Endodermal cell (in vitro differentiated cells): Measurements from ENCODE around the gene NTSR1. TPM values are rescaled to one million over a fixed set of nuclear protein-coding genes. Genes with fewer than 3 reads are reported as not detected.

Experiments used
- DNase-seq: peaks from one replicate; pipeline ENCODE4 v3.0.0-alpha.2; 2017
- H3K27ac ChIP-seq: 2 replicates; pipeline ENCODE4 v1.5.1; 2013; ENCODE audit warnings: mild to moderate bottlenecking, low read depth, low read length, moderate library complexity
- H3K27me3 ChIP-seq: 2 replicates; pipeline ENCODE4 v1.6.1; 2013; ENCODE audit warnings: mild to moderate bottlenecking, low read length, moderate library complexity; ENCODE audit not compliant: insufficient read depth, control insufficient read depth, poor library complexity, severe bottlenecking
- H3K36me3 ChIP-seq: 2 replicates; pipeline ENCODE4 v1.7.0; 2013; ENCODE audit warnings: mild to moderate bottlenecking, low read length, moderate library complexity; ENCODE audit not compliant: control insufficient read depth, insufficient read depth
- H3K4me1 ChIP-seq: one replicate; pipeline ENCODE4 v1.7.0; 2013; ENCODE audit warnings: low read length; ENCODE audit not compliant: control insufficient read depth, insufficient read depth
- H3K4me3 ChIP-seq: 2 replicates; pipeline ENCODE4 v1.5.1; 2013; ENCODE audit warnings: mild to moderate bottlenecking, low read length, moderate library complexity
- H3K9ac ChIP-seq: 2 replicates; pipeline ENCODE4 v1.6.1; 2013; ENCODE audit warnings: mild to moderate bottlenecking, low read length, moderate library complexity; ENCODE audit not compliant: poor library complexity, severe bottlenecking; ENCODE audit errors: extremely low read depth
- H3K9me3 ChIP-seq: 2 replicates; pipeline ENCODE4 v1.6.1; 2013; ENCODE audit warnings: mild to moderate bottlenecking, low read length, moderate library complexity; ENCODE audit not compliant: control insufficient read depth
- H3K27ac Mint-ChIP-seq: 2 replicates; pipeline ENCODE4 v1.8.0; 2020; ENCODE audit warnings: mixed read lengths
- H3K27me3 Mint-ChIP-seq: 2 replicates; pipeline ENCODE4 v1.8.0; 2021; ENCODE audit warnings: mild to moderate bottlenecking, mixed read lengths; ENCODE audit not compliant: insufficient read depth
- H3K36me3 Mint-ChIP-seq: 2 replicates; pipeline ENCODE4 v1.8.0; 2020; ENCODE audit warnings: low read depth, mixed read lengths
- H3K4me1 Mint-ChIP-seq: 2 replicates; pipeline ENCODE4 v1.8.0; 2020; ENCODE audit warnings: mixed read lengths
- H3K4me3 Mint-ChIP-seq: 2 replicates; pipeline ENCODE4 v1.8.0; 2020; ENCODE audit warnings: mild to moderate bottlenecking, moderate library complexity, mixed read lengths
- H3K9me3 Mint-ChIP-seq: 2 replicates; pipeline ENCODE4 v1.8.0; 2020; ENCODE audit warnings: mild to moderate bottlenecking, mixed read lengths
- WGBS, 2 experiments: methylation state at CpG; one replicate each; pipeline versions ENCODE4 v1.1.5 to v1.1.7; 2013; ENCODE audit warnings: missing lambda C conversion rate in 2 of 2, mixed read lengths in 1 of 2; ENCODE audit not compliant: insufficient coverage in 1 of 2, insufficient read length in 1 of 2; 5-methylcytosine and 5-hydroxymethylcytosine counted together
- total RNA-seq, 2 donors: library from RNA; stranded (reverse); fragmentation: NEBNext Ultra II Directional in 1 of 2; extraction: Animal tissue kit (Norgen Biotek cat#: 25700) in 1 of 2; gene quantifications; 2 replicates in 1 of 2; 3 replicates in 1 of 2; pipeline ENCODE4 v1.2.1, GENCODE V29; 2021
- TF ChIP-seq, protein P1 (sequence below): fragments of 200-600 bp; sonication (generic); conservative IDR thresholded peaks from 2 replicates; pipeline ENCODE4 v1.5.0; 2021; ENCODE audit warnings: antibody characterized with exemption, mild to moderate bottlenecking

The NTSR1 gene
- total RNA-seq, 2 donors from 2014 or later, result 0.11 to 0.62 TPM

DNA sequence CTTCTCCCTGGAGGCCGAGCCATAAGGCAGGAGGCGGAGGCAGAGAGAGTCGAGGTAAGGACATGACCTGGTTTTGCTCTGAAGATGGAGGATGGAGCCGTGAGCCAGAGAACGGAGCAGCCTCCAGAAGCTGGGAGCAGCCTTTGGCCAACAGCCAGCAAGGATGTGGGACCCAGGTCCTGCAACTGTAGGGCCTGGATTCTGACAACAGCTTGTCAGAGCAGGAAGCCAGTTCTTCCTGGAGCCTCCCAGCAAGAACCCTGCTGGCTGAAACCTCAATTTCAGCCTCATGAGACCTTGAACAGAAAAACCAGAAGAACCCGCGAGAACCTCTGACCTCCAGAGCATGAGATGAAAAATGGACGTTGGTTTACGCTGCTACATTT is 74.2 kb downstream of the NTSR1 start:
- Histone ChIP-seq H3K4me3 (no peak overlapping the region), H3K27ac (no peak overlapping the region), H3K27me3 (no peaks in the 10 kb centered on the region), H3K9ac (no peak overlapping the region), H3K4me1 (no peaks in the 10 kb centered on the region), H3K36me3 (no peaks in the 10 kb centered on the region), H3K9me3 (no peaks in the 10 kb centered on the region)
- no peak for DNase-seq
- 92% methylated on average over 9 of the region's 9 CpGs for WGBS, 2 experiments
- TF ChIP-seq, protein P1, sequence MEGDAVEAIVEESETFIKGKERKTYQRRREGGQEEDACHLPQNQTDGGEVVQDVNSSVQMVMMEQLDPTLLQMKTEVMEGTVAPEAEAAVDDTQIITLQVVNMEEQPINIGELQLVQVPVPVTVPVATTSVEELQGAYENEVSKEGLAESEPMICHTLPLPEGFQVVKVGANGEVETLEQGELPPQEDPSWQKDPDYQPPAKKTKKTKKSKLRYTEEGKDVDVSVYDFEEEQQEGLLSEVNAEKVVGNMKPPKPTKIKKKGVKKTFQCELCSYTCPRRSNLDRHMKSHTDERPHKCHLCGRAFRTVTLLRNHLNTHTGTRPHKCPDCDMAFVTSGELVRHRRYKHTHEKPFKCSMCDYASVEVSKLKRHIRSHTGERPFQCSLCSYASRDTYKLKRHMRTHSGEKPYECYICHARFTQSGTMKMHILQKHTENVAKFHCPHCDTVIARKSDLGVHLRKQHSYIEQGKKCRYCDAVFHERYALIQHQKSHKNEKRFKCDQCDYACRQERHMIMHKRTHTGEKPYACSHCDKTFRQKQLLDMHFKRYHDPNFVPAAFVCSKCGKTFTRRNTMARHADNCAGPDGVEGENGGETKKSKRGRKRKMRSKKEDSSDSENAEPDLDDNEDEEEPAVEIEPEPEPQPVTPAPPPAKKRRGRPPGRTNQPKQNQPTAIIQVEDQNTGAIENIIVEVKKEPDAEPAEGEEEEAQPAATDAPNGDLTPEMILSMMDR, result no peak
- Mint-ChIP-seq H3K4me3 (no peak overlapping the region), H3K27me3 (no peaks in the 10 kb centered on the region), H3K27ac (no peak overlapping the region), H3K9me3 (peaks cover 2% of the 10 kb centered on the region), H3K4me1 (peaks cover 1% of the 10 kb centered on the region), H3K36me3 (no peaks in the 10 kb centered on the region)

DNA sequence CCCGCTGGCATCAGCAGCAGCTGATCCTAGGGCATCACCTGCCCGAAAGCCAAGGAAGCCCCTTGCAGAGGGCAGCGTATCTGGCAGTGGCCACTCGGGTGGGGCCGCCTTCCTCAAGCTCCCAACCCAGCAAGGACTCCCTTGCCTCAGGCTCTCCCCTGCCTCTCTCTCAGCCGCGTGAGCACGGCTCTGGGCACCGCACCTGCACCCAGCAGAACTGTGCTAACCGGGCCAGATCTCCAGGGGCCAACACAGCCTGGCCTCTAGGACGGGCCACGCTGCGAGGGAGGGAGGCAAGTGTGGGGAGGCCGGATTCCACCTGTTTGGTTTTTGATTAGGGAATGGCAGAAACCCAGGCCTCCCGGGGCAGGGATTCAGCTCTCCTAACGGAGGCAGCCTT is 75.9 kb downstream of the NTSR1 start:
- Histone ChIP-seq H3K36me3 (no peaks in the 10 kb centered on the region), H3K4me3 (no peak overlapping the region), H3K27ac (no peak overlapping the region), H3K9ac (no peak overlapping the region), H3K9me3 (no peaks in the 10 kb centered on the region), H3K4me1 (no peaks in the 10 kb centered on the region), H3K27me3 (no peaks in the 10 kb centered on the region)
- H3K4me3 Mint-ChIP-seq, result no peak overlapping the region
- no peak for DNase-seq
- TF ChIP-seq, protein P1, result no peak
- H3K9me3 Mint-ChIP-seq, result no peaks in the 10 kb centered on the region
- H3K4me1 Mint-ChIP-seq, result peaks cover 1% of the 10 kb centered on the region
- no peaks in the 10 kb centered on the region for H3K36me3 Mint-ChIP-seq
- no peak overlapping the region for H3K27ac Mint-ChIP-seq
- WGBS, 2 experiments, result 87 to 90% methylated on average over 6 to 16 of the region's 16 CpGs
- peaks cover 2% of the 10 kb centered on the region for H3K27me3 Mint-ChIP-seq

DNA sequence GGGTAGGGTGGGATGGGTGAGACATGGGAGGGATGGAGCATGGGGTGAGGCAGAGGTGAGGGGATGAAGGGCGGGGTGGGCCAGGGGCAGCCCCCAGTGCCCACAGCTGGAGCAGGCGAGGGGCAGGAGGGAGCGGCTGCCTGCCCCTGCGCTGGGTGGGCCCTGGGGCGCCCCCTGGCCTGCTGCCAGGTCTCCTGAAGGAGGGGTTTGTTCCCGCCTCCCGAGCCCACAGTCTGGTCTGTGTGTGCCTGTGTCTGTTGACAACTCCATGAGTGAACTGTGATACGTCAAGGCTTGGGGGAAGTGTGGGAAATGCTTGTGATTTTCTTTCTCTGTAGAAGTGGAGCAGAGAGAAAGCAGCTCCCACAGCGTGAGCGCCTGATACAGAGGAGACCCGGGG is 76.8 kb downstream of the NTSR1 start:
- no peak overlapping the region for H3K27ac Mint-ChIP-seq
- H3K4me1 Mint-ChIP-seq, result peaks cover 1% of the 10 kb centered on the region
- Histone ChIP-seq H3K27ac (peak overlapping the region; percentile 86), H3K27me3 (no peaks in the 10 kb centered on the region), H3K9ac (no peak overlapping the region), H3K4me3 (no peak overlapping the region), H3K9me3 (no peaks in the 10 kb centered on the region), H3K36me3 (no peaks in the 10 kb centered on the region), H3K4me1 (no peaks in the 10 kb centered on the region)
- H3K4me3 Mint-ChIP-seq, result no peak overlapping the region
- WGBS, 2 experiments, result 83 to 90% methylated on average over 5 to 11 of the region's 11 CpGs
- no peaks in the 10 kb centered on the region for H3K9me3 Mint-ChIP-seq
- TF ChIP-seq, protein P1, result no peak
- no peaks in the 10 kb centered on the region for H3K36me3 Mint-ChIP-seq
- DNase-seq, result no peak
- peaks cover 2% of the 10 kb centered on the region for H3K27me3 Mint-ChIP-seq
